ENCODE measurements around the gene EHD3.

Gene EHD3

GRCh38 chr2:31244101-31244500, 10.1 kb downstream of the EHD3 start:
- TF ChIP-seq SPI1 (IDR thresholded peaks at IDR 0.05; ENCODE audit: borderline replicate concordance, low read depth) (no peak), POLR2AphosphoS5 (IDR thresholded peaks at IDR 0.05; ENCODE audit: low read depth) (no peak), CTCF (IDR thresholded peaks at IDR 0.05; ENCODE audit: insufficient read depth, low read length) (no peak)
- TF ChIP-seq, protein P1, sequence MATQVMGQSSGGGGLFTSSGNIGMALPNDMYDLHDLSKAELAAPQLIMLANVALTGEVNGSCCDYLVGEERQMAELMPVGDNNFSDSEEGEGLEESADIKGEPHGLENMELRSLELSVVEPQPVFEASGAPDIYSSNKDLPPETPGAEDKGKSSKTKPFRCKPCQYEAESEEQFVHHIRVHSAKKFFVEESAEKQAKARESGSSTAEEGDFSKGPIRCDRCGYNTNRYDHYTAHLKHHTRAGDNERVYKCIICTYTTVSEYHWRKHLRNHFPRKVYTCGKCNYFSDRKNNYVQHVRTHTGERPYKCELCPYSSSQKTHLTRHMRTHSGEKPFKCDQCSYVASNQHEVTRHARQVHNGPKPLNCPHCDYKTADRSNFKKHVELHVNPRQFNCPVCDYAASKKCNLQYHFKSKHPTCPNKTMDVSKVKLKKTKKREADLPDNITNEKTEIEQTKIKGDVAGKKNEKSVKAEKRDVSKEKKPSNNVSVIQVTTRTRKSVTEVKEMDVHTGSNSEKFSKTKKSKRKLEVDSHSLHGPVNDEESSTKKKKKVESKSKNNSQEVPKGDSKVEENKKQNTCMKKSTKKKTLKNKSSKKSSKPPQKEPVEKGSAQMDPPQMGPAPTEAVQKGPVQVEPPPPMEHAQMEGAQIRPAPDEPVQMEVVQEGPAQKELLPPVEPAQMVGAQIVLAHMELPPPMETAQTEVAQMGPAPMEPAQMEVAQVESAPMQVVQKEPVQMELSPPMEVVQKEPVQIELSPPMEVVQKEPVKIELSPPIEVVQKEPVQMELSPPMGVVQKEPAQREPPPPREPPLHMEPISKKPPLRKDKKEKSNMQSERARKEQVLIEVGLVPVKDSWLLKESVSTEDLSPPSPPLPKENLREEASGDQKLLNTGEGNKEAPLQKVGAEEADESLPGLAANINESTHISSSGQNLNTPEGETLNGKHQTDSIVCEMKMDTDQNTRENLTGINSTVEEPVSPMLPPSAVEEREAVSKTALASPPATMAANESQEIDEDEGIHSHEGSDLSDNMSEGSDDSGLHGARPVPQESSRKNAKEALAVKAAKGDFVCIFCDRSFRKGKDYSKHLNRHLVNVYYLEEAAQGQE (IDR thresholded peaks at IDR 0.05; ENCODE audit: insufficient replicate concordance, low read depth), result no peak
- no peak for DNase-seq (ENCODE audit: low read depth in 1 of 2, low spot score in 1 of 2)
- no peak overlapping the region for H3K27ac ChIP-seq (replicated peaks)
- no peaks in the 10 kb centered on the region for H3K27me3 ChIP-seq (ENCODE audit: insufficient read depth, poor library complexity, severe bottlenecking)
- no peak overlapping the region for H3K4me3 ChIP-seq (replicated peaks; ENCODE audit: insufficient read depth, low read length)

- Histone ChIP-seq H3K27me3 (ENCODE audit: insufficient read depth, poor library complexity, severe bottlenecking) (no peaks in the 10 kb centered on the region), H3K4me3 (replicated peaks; ENCODE audit: insufficient read depth, low read length) (no peak overlapping the region), H3K27ac (replicated peaks) (no peak overlapping the region)
- TF ChIP-seq, protein P1 (IDR thresholded peaks at IDR 0.05; ENCODE audit: insufficient replicate concordance, low read depth), result no peak
- no peak for TF ChIP-seq POLR2AphosphoS5 (IDR thresholded peaks at IDR 0.05; ENCODE audit: low read depth)
- TF ChIP-seq CTCF (IDR thresholded peaks at IDR 0.05; ENCODE audit: insufficient read depth, low read length), result no peak
- TF ChIP-seq GABPA (IDR thresholded peaks at IDR 0.05; ENCODE audit: low read depth), result no peak
- no peak for TF ChIP-seq SPI1 (IDR thresholded peaks at IDR 0.05; ENCODE audit: borderline replicate concordance, low read depth)
- no peak for DNase-seq (ENCODE audit: low read depth in 1 of 2, low spot score in 1 of 2)
Observed at GRCh38 chr2:31246184-31246852, 12.4 kb downstream of the EHD3 start.

- H3K27me3 ChIP-seq (ENCODE audit: insufficient read depth, poor library complexity, severe bottlenecking), result no peaks in the 10 kb centered on the region
Observed at GRCh38 chr2:31247711-31248110, 13.8 kb downstream of the EHD3 start.

More at GRCh38 chr2:31247711-31248110, 13.8 kb downstream of the EHD3 start:
- no peak for DNase-seq (ENCODE audit: low read depth in 1 of 2, low spot score in 1 of 2)
- TF ChIP-seq GABPA (IDR thresholded peaks at IDR 0.05; ENCODE audit: low read depth), result no peak
- no peak for TF ChIP-seq POLR2AphosphoS5 (IDR thresholded peaks at IDR 0.05; ENCODE audit: low read depth)
- no peak for TF ChIP-seq CTCF (IDR thresholded peaks at IDR 0.05; ENCODE audit: insufficient read depth, low read length)
- TF ChIP-seq, protein P1 (IDR thresholded peaks at IDR 0.05; ENCODE audit: insufficient replicate concordance, low read depth), result no peak
- TF ChIP-seq SPI1 (IDR thresholded peaks at IDR 0.05; ENCODE audit: borderline replicate concordance, low read depth), result no peak
- H3K27ac ChIP-seq (replicated peaks), result no peak overlapping the region
- H3K4me3 ChIP-seq (replicated peaks; ENCODE audit: insufficient read depth, low read length), result no peak overlapping the region
